A673 (cell line): ENCODE data around the gene OST4. TPM values are rescaled to one million over a fixed set of nuclear protein-coding genes. Genes with fewer than 3 reads are reported as not detected.

Experiments used
- BruUV-seq: library from RNA; stranded (reverse); fragments of 400-500 nt; replicated peaks from 2 replicates; lab custom pipeline; 2021; lab: Mats Ljungman, UMichigan
- CTCF ChIA-PET: fragments of 300-600 bp; sonication (Branson Sonifier 250); formaldehyde crosslinking; loops from one replicate; lab custom pipeline; 2022; ENCODE audit warnings: antibody characterized with exemption; lab: Charles Lee
- POLR2A ChIA-PET: fragments of 300-600 bp; sonication (Branson Sonifier 250); formaldehyde crosslinking; loops from one replicate; lab custom pipeline; 2022; ENCODE audit warnings: antibody characterized with exemption; ENCODE audit not compliant: low non-redundant PET; lab: Charles Lee
- DNase-seq: peaks from one replicate; pipeline ENCODE4 v3.0.0-alpha.2; 2015; ENCODE audit warnings: low spot score
- H3K27ac ChIP-seq: fragments of 200-600 bp; sonication (generic); 2 replicates; pipeline ENCODE4 v1.5.1; 2016; ENCODE audit warnings: mixed run types, low read depth, mild to moderate bottlenecking, mixed read lengths, antibody characterized with exemption, low read length; ENCODE audit not compliant: poor library complexity, severe bottlenecking
- H3K27me3 ChIP-seq: fragments of 200-600 bp; sonication (generic); replicated peaks from 2 replicates; pipeline ENCODE4 v1.6.1; 2017; ENCODE audit warnings: mixed run types, low read depth, mild to moderate bottlenecking, mixed read lengths, antibody characterized with exemption, low read length; ENCODE audit not compliant: insufficient read depth, poor library complexity
- H3K36me3 ChIP-seq: fragments of 200-600 bp; sonication (generic); 2 replicates; pipeline ENCODE4 v1.6.1; 2016; ENCODE audit warnings: mixed run types, mild to moderate bottlenecking, mixed read lengths, antibody characterized with exemption, low read length; ENCODE audit not compliant: insufficient read depth, poor library complexity, severe bottlenecking
- H3K4me1 ChIP-seq: fragments of 200-600 bp; sonication (generic); 2 replicates; pipeline ENCODE4 v1.6.1; 2017; ENCODE audit warnings: mixed run types, mild to moderate bottlenecking, mixed read lengths, antibody characterized with exemption, low read length; ENCODE audit not compliant: insufficient read depth, poor library complexity, severe bottlenecking
- H3K4me3 ChIP-seq: fragments of 200-600 bp; sonication (generic); 2 replicates; pipeline ENCODE4 v1.5.1; 2016; ENCODE audit warnings: low read depth, mixed run types, mild to moderate bottlenecking, mixed read lengths, low read length; ENCODE audit not compliant: poor library complexity, severe bottlenecking
- H3K9me3 ChIP-seq: fragments of 200-600 bp; sonication (generic); 2 replicates; pipeline ENCODE4 v1.6.1; 2016; ENCODE audit warnings: mixed run types, low read depth, mild to moderate bottlenecking, mixed read lengths, antibody characterized with exemption, low read length; ENCODE audit not compliant: poor library complexity, severe bottlenecking
- CTCF ChIP-seq: fragments of 300-800, 200-600 bp; sonication (generic); conservative IDR thresholded peaks from 2 replicates; pipeline ENCODE4 v1.5.1; 2017; ENCODE audit warnings: low read depth, mild to moderate bottlenecking, antibody characterized with exemption, low read length, moderate library complexity, mixed read lengths
- EZH2 ChIP-seq: fragments of 200-600 bp; sonication (generic); IDR thresholded peaks from 2 replicates; pipeline ENCODE4 v1.6.1; 2017; ENCODE audit warnings: borderline replicate concordance, low read depth, mild to moderate bottlenecking, mixed read lengths, antibody characterized with exemption, low read length; ENCODE audit not compliant: poor library complexity, severe bottlenecking
- intact Hi-C: fragments of 100-400 bp; cut with micrococcal nuclease; formaldehyde crosslinking; loops from one replicate; pipeline ENCODE4 v1.10.0; 2022; ENCODE audit not compliant: unreplicated experiment
- total RNA-seq: library from RNA; stranded (reverse); gene quantifications from 2 replicates; pipeline ENCODE4 v1.2.3, GENCODE V29; 2021

Gene OST4
- total RNA-seq, 1 experiment from 2014 or later = 235 TPM

GRCh38 chr2:27042159-27042661 lies 29.2 kb downstream of the OST4 start:
- no peak overlapping the region for H3K27ac ChIP-seq
- H3K27me3 ChIP-seq = no peaks in the 10 kb centered on the region
- peaks cover 4% of the 10 kb centered on the region for H3K4me1 ChIP-seq
- intact Hi-C loops = no loop called here
- no peak for TF ChIP-seq EZH2
- TF ChIP-seq CTCF = no peak
- DNase-seq = no peak
- ChIA-PET POLR2A (no interaction called here), CTCF (no interaction called here)
- peaks cover 40% of the 10 kb centered on the region for H3K36me3 ChIP-seq
- no TSS peak for BruUV-seq
- H3K9me3 ChIP-seq = no peaks in the 10 kb centered on the region
- no peak overlapping the region for H3K4me3 ChIP-seq

GRCh38 chr2:27041752-27042151 lies 29.7 kb downstream of the OST4 start:
- BruUV-seq = no TSS peak

GRCh38 chr2:27040282-27040681 lies 31.2 kb downstream of the OST4 start:
- H3K36me3 ChIP-seq = peaks cover 59% of the 10 kb centered on the region
- BruUV-seq = no TSS peak
- H3K9me3 ChIP-seq = no peaks in the 10 kb centered on the region
- DNase-seq = no peak
- no peaks in the 10 kb centered on the region for H3K27me3 ChIP-seq
- no peak overlapping the region for H3K4me3 ChIP-seq
- ChIA-PET CTCF (no interaction called here), POLR2A (no interaction called here)
- H3K4me1 ChIP-seq = peaks cover 4% of the 10 kb centered on the region
- intact Hi-C loops = no loop called here
- no peak overlapping the region for H3K27ac ChIP-seq
- TF ChIP-seq CTCF = no peak
- TF ChIP-seq EZH2 = no peak

More at GRCh38 chr2:27041752-27042151, 29.7 kb downstream of the OST4 start:
- intact Hi-C loops = no loop called here
- peaks cover 4% of the 10 kb centered on the region for H3K4me1 ChIP-seq
- DNase-seq = peak; percentile 23
- no peaks in the 10 kb centered on the region for H3K27me3 ChIP-seq
- H3K9me3 ChIP-seq = no peaks in the 10 kb centered on the region
- no peak for TF ChIP-seq CTCF
- no peak for TF ChIP-seq EZH2
- H3K27ac ChIP-seq = no peak overlapping the region
- H3K36me3 ChIP-seq = peaks cover 44% of the 10 kb centered on the region
- no peak overlapping the region for H3K4me3 ChIP-seq
- ChIA-PET CTCF (no interaction called here), POLR2A (no interaction called here)
